Osteocyte (in vitro differentiated cells): Measurements from ENCODE around the gene IMMP2L. TPM values are rescaled to one million over a fixed set of nuclear protein-coding genes. Genes with fewer than 3 reads are reported as not detected.

Experiments
- DNase-seq: peaks from one replicate; pipeline ENCODE4 v3.0.0; 2021; ENCODE audit warnings: mixed read lengths; ENCODE audit not compliant: unreplicated experiment; ENCODE audit errors: extremely low spot score
- H3K27ac Mint-ChIP-seq: one replicate; pipeline ENCODE4 v1.8.0; 2021; ENCODE audit warnings: mild to moderate bottlenecking, mixed read lengths; ENCODE audit not compliant: unreplicated experiment
- H3K27me3 Mint-ChIP-seq: one replicate; pipeline ENCODE4 v1.8.0; 2021; ENCODE audit warnings: mixed read lengths; ENCODE audit not compliant: unreplicated experiment
- H3K36me3 Mint-ChIP-seq: one replicate; pipeline ENCODE4 v1.8.0; 2021; ENCODE audit warnings: mixed read lengths; ENCODE audit not compliant: unreplicated experiment
- H3K4me1 Mint-ChIP-seq: one replicate; pipeline ENCODE4 v1.8.0; 2021; ENCODE audit warnings: mixed read lengths; ENCODE audit not compliant: unreplicated experiment
- H3K4me3 Mint-ChIP-seq: one replicate; pipeline ENCODE4 v1.8.0; 2021; ENCODE audit warnings: mild to moderate bottlenecking, moderate library complexity, mixed read lengths; ENCODE audit not compliant: unreplicated experiment
- H3K9me3 Mint-ChIP-seq: one replicate; pipeline ENCODE4 v1.8.0; 2021; ENCODE audit warnings: mixed read lengths; ENCODE audit not compliant: unreplicated experiment
- CTCF ChIP-seq: fragments of 200-600 bp; sonication (generic); IDR thresholded peaks from 2 replicates; pipeline ENCODE4 v1.5.0; 2021; ENCODE audit warnings: antibody characterized with exemption, mild to moderate bottlenecking, moderate library complexity
- total RNA-seq: library from RNA; stranded (reverse); gene quantifications from 2 replicates; pipeline ENCODE4 v1.2.1, GENCODE V29; 2021

Gene IMMP2L
- total RNA-seq, 1 donor from 2014 or later: 15.6 TPM

- peaks cover 3% of the 10 kb centered on the region for H3K36me3 Mint-ChIP-seq
- H3K9me3 Mint-ChIP-seq: peaks cover 4% of the 10 kb centered on the region
- H3K27ac Mint-ChIP-seq: peak overlapping the region; percentile 23
- no peak for DNase-seq
- peaks cover 14% of the 10 kb centered on the region for H3K4me1 Mint-ChIP-seq
- no peak for TF ChIP-seq CTCF
- H3K27me3 Mint-ChIP-seq: no peaks in the 10 kb centered on the region
- peak overlapping the region; percentile 8 for H3K4me3 Mint-ChIP-seq
Measured at GRCh38 chr7:111238886-111239285, 323.4 kb downstream of the IMMP2L start.

- no peak for TF ChIP-seq CTCF
Measured at GRCh38 chr7:111235709-111236108, 326.6 kb downstream of the IMMP2L start.

GRCh38 chr7:111232249-111233084, 329.8 kb downstream of the IMMP2L start:
- H3K36me3 Mint-ChIP-seq: peaks cover 5% of the 10 kb centered on the region
- H3K27me3 Mint-ChIP-seq: no peaks in the 10 kb centered on the region
- H3K4me3 Mint-ChIP-seq: no peak overlapping the region

More at GRCh38 chr7:111235709-111236108, 326.6 kb downstream of the IMMP2L start:
- peaks cover 30% of the 10 kb centered on the region for H3K4me1 Mint-ChIP-seq
- peaks cover 3% of the 10 kb centered on the region for H3K36me3 Mint-ChIP-seq
- peaks cover 4% of the 10 kb centered on the region for H3K9me3 Mint-ChIP-seq
- no peak overlapping the region for H3K27ac Mint-ChIP-seq
- H3K4me3 Mint-ChIP-seq: no peak overlapping the region
- H3K27me3 Mint-ChIP-seq: no peaks in the 10 kb centered on the region
- DNase-seq: no peak

GRCh38 chr7:111229916-111230315, 332.4 kb downstream of the IMMP2L start:
- no peak for DNase-seq
- Mint-ChIP-seq H3K4me3 (no peak overlapping the region), H3K27ac (peak overlapping the region; percentile 35), H3K9me3 (no peaks in the 10 kb centered on the region), H3K4me1 (peaks cover 32% of the 10 kb centered on the region), H3K36me3 (peaks cover 1% of the 10 kb centered on the region), H3K27me3 (no peaks in the 10 kb centered on the region)
- TF ChIP-seq CTCF: no peak

More at GRCh38 chr7:111232249-111233084, 329.8 kb downstream of the IMMP2L start:
- no peak for TF ChIP-seq CTCF
- no peak for DNase-seq
- Mint-ChIP-seq H3K9me3 (peaks cover 4% of the 10 kb centered on the region), H3K27ac (peak overlapping the region; percentile 9), H3K4me1 (peaks cover 25% of the 10 kb centered on the region)

GRCh38 chr7:111229181-111229740, 333.0 kb downstream of the IMMP2L start:
- DNase-seq: no peak
- no peak for TF ChIP-seq CTCF
- H3K27me3 Mint-ChIP-seq: no peaks in the 10 kb centered on the region
- peak overlapping the region; percentile 35 for H3K27ac Mint-ChIP-seq
- H3K9me3 Mint-ChIP-seq: no peaks in the 10 kb centered on the region
- peaks cover 32% of the 10 kb centered on the region for H3K4me1 Mint-ChIP-seq
- H3K36me3 Mint-ChIP-seq: peaks cover 1% of the 10 kb centered on the region
- no peak overlapping the region for H3K4me3 Mint-ChIP-seq
